HEK293 (cell line): ENCODE measurements around the gene LPCAT2.

Experiments used
- TCF7L2 ChIP-seq: IDR thresholded peaks from 2 replicates; pipeline ENCODE4 v1.6.1; 2011; ENCODE audit warnings: low read depth, mild to moderate bottlenecking, inconsistent platforms, low read length, moderate library complexity, borderline replicate concordance
- ZNF133 ChIP-seq: fragments of 450-650 bp; formaldehyde crosslinking; IDR thresholded peaks from 2 replicates; pipeline ENCODE4 v1.5.1; 2016; ENCODE audit warnings: missing biosample characterization, missing genetic modification characterization
- ZNF274 ChIP-seq, 2 experiments: fragments of 200-500 bp in 1 of 2; fragments of 450-650 bp in 1 of 2; sonication (Bioruptor generic) in 1 of 2; formaldehyde crosslinking in 1 of 2; IDR thresholded peaks; 2 replicates each; pipeline versions ENCODE4 v1.5.1 to v1.6.1; 2014 to 2016; ENCODE audit warnings: borderline replicate concordance in 1 of 2, inconsistent platforms in 1 of 2, low read length in 1 of 2, missing biosample characterization in 1 of 2, missing genetic modification characterization in 1 of 2
- ZNF37A ChIP-seq: fragments of 450-650 bp; IDR thresholded peaks from 2 replicates; pipeline ENCODE4 v1.5.1; 2018; ENCODE audit warnings: missing biosample characterization, missing genetic modification characterization
- ZNF398 ChIP-seq: fragments of 450-650 bp; formaldehyde crosslinking; IDR thresholded peaks from 2 replicates; pipeline ENCODE4 v1.5.1; 2017; ENCODE audit warnings: missing biosample characterization, missing genetic modification characterization
- ZNF792 ChIP-seq: fragments of 450-650 bp; formaldehyde crosslinking; IDR thresholded peaks from 2 replicates; pipeline ENCODE4 v1.5.1; 2016; ENCODE audit warnings: missing biosample characterization, missing genetic modification characterization
- TF ChIP-seq, protein P1 (sequence below): fragments of 450-650 bp; formaldehyde crosslinking; IDR thresholded peaks from 2 replicates; pipeline ENCODE4 v1.5.1; 2016; ENCODE audit warnings: missing biosample characterization, missing genetic modification characterization

- TF ChIP-seq ZNF274 (IDR thresholded peaks at IDR 0.05; ENCODE audit: low read length) (no peak), ZNF274 (tag by site-specific recombination; IDR thresholded peaks at IDR 0.05; ENCODE audit: borderline replicate concordance) (no peak), ZNF37A (no peak), ZNF792 (tag by site-specific recombination) (no peak), ZNF398 (tag by site-specific recombination) (no peak), ZNF133 (tag by site-specific recombination) (no peak), TCF7L2 (no peak)
- TF ChIP-seq, protein P1, sequence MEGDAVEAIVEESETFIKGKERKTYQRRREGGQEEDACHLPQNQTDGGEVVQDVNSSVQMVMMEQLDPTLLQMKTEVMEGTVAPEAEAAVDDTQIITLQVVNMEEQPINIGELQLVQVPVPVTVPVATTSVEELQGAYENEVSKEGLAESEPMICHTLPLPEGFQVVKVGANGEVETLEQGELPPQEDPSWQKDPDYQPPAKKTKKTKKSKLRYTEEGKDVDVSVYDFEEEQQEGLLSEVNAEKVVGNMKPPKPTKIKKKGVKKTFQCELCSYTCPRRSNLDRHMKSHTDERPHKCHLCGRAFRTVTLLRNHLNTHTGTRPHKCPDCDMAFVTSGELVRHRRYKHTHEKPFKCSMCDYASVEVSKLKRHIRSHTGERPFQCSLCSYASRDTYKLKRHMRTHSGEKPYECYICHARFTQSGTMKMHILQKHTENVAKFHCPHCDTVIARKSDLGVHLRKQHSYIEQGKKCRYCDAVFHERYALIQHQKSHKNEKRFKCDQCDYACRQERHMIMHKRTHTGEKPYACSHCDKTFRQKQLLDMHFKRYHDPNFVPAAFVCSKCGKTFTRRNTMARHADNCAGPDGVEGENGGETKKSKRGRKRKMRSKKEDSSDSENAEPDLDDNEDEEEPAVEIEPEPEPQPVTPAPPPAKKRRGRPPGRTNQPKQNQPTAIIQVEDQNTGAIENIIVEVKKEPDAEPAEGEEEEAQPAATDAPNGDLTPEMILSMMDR (tag by site-specific recombination) = no peak
These were observed 123.4 kb downstream of the LPCAT2 start for GRCh38 chr16:55632259-55632658.
